Stimulated activated CD4-positive, alpha-beta T cell treated with anti-CD3 and anti-CD28 coated beads, Interleukin-4, amount 100 ng/mL, for 1 hour (primary cell): Measurements from ENCODE around the gene LIMCH1.
"Not testable (repeated sequence)": the region's sequence is repeated elsewhere in the genome, so short reads cannot be mapped to it uniquely, and the experiment has no call there.

ENCODE experiments used
- DNase-seq: peaks from one replicate; pipeline ENCODE4 v3.0.0-alpha.2; 2020

Gene LIMCH1

DNA sequence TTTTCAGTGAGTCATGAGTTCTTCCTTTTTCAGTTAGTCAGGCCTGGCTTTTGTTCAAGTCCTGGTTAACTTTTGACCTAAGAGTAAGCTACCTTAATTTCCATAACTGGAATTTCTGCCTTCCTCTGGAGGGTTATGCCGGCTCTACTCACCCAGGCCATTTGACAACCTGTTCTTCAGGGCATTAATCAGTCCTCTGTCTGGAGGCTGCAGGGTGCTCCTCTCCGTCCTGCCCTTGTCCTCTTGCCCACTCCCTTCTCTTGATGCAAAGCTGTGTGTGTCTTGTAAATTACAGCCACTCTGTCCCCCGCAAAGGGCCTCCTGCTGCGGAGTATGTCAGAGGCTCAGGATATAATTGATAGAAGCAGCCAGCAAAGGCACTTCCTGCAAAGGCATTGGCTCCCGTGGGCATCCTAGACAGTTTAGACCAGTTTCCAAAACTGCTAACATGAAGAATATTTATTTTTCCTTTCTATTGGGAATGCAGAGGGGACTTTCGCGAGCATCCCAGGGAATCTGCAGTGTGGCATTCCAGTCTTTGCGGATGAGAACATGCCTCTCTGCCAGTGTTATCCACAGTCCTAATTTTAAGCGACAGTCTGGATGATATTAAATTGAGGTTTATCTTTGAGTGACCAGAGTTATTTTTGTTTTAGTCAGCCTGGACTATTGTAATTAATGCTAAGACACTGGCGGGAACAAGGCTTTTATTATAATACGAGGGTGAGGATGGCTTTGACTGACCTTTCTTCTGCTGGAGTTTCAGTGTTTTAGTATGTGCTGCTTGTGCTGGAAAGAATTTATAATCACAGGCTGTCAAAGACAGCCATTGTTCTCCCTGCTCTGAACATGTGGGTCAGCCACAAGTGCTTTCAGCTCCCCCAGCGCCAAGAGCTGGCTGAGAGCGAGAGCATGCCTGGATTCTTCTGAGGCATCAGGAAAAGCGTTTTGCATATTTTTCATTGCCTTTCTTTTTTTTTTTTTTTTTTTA is 74.2 kb downstream of the LIMCH1 start:
- DNase-seq: no peak

DNA sequence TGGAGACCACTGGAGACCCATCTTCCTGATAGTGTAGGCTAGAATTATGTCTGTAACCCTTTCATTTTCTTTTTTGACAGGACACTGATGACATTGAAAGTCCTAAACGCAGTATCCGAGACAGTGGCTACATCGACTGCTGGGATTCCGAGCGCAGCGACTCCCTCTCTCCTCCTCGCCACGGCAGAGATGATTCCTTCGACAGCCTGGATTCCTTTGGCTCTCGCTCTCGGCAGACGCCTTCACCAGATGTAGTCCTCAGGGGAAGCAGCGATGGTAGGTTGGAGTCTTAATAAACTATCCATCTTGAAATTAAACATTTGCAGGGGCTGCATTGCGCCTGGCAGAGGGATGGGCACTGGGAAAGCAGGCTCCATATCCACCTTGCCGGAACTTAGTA is 75.4 kb downstream of the LIMCH1 start:
- no peak for DNase-seq

DNA sequence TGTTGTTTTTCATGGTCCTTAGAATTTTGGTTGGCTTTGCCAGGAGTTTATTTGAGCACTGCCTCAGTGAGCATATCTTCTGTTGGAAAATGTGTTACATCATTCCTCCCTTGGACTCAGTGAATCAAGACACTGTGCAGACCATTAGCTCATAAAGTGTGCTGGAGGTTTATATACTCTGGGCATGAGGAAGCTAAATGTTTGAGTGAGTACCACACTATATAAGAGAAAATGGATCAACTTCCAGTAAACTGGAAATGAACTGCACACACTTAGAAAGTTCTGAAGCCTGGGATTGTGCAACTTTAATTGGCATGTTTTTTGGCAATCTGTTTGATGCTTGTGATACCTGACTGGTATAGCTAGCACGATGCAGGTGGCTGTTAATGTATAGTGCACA is 75.9 kb downstream of the LIMCH1 start:
- no peak for DNase-seq

DNA sequence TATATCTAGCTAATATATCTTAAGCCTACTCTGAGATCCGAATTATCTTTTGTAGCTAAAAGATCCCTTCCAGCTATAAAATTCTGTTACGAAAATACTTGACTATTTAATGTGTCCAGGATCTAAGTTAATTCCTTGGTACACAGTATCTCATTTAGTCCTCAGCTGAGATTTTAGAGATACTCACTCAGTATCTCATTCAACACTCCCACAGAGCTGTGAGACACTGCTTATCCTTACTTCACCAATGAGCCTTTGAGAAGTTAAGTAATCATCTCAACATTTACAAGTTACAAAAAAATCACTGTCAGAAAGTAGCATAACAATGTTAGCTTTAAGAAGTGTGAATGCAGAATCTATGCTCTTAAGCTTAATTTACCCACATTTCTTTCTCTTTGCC is 76.6 kb downstream of the LIMCH1 start:
- no peak for DNase-seq

DNA sequence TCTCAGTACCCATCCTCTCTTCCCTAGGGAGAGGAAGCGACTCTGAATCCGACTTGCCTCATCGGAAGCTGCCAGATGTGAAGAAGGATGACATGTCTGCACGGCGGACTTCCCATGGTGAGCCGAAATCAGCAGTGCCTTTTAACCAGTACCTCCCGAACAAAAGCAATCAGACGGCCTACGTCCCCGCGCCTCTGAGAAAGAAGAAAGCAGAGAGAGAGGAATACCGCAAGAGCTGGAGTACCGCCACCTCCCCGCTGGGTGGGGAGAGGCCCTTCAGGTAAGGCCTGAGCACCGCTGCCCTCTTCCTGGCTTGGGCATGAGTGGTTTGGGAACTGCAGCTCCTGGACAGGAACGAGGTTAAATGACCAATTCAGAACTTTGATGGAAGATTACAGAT is 81.2 kb downstream of the LIMCH1 start:
- DNase-seq: no peak

DNA sequence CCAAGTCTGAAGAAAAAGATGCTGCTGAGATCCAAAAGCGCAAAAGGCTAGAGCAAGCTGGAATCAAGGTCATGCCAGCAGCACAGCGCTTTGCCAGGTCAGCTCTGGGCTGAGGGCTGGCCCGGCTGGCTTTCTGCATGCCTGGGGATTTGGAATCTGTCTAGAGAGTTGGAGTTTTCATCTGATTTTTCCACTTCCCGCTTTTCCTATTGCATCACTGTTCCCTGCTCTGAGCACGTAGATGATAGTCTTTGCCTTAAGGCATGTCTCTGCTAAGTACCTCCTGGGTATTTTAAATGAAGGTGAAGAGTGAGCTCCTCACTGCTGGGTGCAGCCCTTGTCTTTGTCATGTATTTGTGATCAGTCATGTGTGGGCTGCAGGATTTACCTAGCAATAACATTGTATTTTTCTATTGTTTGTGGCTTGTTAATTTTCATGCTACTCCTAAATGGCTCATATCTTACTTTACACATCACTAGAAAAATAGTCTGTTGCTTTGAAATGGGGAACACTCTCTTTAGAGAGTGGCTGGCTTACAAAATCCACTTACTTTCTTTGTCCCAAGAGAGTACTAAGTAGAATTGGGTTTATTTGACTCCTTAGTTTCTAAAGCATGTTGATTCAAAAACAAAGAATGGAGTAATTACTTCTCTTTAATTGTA is 82.8 kb downstream of the LIMCH1 start:
- no peak for DNase-seq

DNA sequence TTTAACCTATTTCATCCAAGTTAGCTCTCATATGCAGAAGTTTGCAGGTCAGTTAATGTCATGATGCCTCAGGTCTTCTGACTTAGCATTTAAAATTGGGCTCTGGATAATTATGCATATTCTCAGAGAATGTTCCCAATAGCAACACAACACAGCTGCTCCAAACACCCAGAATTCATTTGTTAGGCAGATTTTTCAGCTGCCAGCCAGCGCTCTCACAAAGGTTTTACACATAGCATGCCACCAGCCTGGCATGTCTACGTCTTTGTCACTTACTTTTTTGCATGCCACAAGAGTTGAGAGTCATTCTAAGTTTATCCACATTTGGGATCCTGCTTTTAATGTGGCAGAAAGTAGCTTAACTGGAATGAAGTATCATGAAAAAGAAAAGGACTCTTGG is 84.8 kb downstream of the LIMCH1 start:
- DNase-seq: no peak

DNA sequence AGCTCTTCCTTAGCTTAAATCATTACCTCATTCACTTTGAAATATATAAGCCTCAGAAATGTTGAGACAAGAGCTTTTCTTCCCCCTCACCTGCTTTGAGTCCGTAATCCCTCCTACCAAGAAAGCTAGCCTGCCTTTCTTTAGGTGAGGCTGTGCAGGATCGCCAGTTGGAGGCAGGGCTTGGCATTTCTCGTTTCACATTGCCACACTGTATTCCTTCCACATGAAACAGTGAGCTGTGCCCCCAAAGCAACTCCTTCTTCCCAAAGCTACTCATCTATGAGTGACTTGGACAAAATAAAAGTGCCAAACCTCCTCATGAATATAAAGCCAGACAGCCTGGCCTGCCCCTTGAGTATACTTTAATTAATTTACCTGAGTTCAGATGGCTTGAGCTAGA is 86.8 kb downstream of the LIMCH1 start:
- no peak for DNase-seq

DNA sequence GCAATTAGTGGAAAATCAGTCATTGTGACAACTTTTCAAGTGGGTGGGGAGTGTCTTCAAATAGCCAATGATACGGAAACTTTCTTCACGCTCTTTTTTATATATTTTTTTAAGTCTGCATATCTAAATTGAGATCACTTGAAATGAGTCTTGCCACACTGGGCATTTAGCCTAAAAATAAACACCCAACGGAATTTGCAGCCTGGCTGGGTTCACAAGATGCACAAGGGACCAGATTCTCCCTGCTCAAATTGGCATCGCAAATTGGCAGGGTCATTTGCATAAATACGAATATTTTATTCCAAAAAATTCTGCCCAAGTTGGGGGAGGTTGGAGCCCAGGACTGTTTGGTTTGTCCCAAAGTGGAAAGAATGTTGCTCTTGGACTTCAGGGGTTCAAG is 87.6 kb downstream of the LIMCH1 start:
- no peak for DNase-seq

DNA sequence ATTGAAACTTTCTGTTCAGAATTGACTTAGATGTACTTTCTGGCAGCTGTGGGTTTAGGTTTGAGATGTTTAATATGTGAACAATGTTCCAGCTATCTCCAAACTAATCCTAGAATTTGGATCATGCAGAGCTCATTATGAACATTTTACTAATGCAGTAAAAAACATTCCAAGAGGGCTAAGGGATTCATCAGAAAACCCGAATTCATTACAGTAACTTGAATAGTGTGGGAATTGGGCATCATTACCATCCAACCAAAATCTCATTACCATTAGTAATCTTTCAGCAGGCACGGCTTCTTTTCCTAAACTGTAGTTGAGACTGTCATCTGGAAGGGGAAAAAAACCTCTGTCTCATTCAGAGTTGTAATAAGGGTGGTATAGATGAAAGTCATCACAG is 91.0 kb downstream of the LIMCH1 start:
- DNase-seq: no peak

DNA sequence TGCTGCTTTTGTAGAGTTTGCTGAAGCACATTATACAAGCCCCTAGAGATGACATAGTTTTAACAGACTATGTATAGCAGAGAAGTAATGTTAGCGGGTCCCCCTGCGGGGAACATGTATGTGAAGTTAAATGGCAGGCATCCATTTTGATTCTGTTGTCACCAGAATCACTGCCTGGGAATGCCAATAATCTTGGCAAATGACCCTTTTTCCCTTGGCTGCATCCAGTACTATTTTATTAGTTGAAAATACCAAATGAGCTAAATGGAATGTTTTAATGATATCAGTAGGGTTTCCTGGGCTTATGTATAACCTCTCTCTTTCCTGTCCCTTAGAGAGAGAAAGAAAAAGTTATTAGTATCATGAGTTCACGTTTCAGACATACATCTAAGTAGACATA is 93.6 kb downstream of the LIMCH1 start:
- DNase-seq: no peak

DNA sequence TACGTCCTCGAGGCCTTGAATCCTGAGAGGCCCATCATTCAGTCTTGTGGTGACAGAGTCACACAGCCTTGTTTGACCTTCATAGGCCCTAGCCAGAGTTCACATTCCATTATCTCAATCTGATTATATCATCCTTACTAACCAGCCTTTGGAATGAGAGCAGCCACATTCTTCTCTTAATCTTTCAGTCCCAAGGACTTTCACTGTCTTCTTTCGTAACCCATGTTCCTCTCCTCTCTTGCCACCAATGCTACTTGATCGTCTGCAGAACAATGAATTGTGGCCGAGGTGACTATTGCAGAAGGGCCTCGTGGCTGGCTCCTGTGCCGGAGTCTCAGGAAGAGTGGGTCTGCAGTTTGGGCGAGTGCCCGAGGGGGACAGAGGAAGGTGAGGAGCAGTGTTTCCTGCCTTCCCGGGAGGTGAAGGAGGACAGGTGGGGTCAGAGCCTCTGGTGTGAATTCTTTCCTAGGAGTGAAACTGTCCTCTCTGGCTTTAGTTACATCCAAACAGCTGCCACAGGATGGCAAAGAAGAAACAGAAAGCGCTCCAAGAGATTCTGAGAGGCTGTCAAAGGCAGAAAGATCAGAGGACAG is 94.6 kb downstream of the LIMCH1 start:
- DNase-seq: no peak

DNA sequence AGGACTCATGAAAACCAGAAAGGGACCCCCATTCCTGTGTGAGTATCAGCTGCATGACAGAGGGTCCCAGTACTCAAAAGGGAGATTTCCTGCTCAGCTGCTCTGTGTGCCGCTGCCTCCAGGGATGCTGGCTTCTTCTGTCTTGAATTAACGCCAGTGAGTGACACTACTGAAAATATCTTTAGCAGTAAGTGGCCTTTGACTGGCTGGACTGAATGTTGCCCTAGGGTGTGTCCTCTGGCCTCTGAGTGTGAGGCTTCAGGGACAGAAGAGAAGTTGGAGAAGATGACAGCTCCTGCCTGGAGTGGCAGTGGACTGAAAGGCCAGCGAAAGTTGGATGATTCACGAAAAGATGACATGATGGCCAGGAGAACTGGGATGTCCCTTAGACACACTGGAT is 95.4 kb downstream of the LIMCH1 start:
- no peak for DNase-seq

DNA sequence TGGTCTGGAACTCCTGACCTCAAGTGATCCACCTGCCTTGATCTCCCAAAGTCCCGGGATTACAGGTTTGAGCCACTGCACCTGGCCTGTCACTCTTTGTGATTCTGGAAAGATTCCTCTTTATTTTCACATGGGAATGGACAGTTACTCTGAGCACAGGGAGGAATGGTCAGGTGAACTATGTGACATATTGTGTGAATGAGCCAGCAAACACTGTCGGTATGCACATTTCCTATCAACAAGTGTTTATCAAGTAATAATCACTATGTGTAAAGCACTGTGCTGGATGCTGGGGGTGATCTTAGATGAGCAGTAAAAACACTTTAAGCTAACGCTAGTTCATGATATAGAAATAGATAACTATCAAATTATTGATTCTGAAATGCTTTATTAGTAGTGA is 97.5 kb downstream of the LIMCH1 start:
- DNase-seq: no peak

DNA sequence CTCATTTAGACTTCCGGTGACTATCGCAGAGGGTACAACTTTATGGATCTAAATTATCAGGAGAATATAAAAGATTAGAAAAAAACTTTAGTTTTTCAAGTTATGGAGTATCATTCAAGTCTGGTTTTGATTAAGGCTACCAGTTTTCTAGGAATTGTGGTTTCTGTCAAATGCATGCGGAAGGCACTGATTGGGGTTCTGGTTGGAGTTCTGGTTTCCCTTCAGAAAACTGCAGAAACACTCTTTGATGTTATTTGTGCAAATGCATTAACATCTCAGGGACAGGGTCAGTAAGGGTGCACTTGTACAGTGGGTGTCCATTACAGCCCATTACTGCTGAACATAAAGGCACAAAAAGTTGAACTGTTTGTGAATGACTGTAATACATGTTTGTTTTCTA is 100.2 kb downstream of the LIMCH1 start:
- no peak for DNase-seq

DNA sequence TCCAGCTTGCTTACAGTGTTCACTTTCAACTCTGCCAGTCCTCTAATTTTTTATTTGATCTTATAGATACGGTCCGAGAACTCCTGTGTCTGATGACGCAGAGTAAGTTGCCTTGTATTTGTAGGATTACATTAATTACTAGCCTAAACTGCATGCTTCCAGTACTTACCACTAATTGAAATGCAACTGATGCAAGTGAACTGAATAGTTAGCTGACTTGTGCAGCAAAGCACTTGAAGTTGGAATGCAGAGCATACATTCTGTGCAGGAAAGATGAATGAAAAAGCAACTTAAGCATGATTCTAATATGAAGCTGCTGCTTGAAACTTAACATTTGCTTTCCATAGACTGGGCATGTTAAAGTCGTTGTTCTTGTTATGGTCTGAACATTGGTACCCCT is 100.9 kb downstream of the LIMCH1 start:
- no peak for DNase-seq

DNA sequence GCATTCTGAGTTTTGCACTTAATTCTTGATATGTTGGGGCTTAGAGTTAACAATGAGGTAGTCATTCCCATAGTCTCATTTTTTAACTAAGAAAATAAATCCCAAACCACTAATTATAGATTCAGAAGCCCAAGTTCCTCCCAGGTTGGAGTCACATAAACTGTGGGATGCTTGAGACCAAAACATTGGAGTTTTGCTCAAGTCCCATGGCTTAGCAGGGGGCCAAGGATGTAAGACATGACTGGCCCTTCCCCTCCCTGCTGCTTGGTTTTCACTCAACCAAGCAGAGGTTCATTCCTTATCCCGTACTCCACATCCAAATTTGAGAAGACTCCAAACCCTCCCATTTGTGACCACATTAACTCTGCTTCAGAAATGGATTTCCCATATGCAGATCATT is 101.3 kb downstream of the LIMCH1 start:
- no peak for DNase-seq

DNA sequence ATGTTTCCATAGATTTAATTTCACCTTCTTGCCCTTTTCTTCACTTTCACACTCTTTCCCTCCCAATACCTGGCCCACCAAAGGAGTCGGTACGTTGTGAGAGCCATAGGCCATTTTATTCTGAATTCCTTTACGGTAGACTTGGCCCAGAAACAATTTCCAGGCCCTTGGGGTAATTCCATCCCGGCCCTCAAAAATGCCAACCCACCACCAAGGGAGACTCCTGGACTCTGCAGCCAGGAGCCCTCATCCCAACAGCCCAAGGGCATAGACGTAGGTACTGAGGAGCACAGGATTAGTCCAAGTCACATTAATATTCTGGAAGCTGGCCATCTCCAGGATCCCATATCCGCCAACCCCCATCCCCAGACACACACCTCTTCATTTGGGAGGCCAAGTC is 102.9 kb downstream of the LIMCH1 start:
- no peak for DNase-seq

DNA sequence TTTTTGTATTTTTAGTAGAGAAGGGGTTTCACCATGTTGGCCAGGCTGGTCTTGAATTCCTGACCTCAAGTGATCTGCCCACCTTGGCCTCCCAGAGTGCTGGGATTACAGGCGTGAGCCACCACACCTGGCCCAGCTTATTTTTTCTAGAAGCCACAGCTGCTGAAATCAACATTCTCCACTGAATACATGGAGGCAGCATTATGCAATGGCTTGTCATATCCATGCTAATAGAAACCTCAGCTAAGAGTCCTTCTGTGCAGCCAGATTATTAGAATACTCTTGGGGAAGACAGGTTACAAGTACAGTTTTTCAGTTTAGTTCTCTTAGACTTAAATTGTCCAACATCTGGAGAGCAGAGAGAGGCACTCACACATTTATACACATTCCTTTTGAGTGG is 104.8 kb downstream of the LIMCH1 start:
- not testable (repeated sequence) for DNase-seq

DNA sequence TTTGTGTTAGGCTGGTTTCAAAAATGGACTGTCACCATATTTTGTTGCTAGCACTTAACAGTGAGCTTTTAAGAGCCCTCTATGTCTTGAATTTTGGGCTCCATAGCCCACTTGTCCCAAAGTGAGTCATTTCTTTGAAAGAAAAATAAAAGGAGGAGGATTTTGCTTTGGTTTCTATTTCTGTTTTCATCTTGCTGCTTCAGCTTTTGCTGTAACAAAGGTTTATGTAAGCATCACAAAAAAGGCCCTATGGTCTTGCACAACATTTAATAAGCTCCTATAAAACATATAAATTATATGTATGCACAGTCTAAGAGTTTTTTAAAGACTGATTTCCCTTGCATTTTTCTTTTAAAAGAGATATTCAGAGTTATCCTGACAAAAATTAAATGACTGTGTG is 105.4 kb downstream of the LIMCH1 start:
- no peak for DNase-seq

DNA sequence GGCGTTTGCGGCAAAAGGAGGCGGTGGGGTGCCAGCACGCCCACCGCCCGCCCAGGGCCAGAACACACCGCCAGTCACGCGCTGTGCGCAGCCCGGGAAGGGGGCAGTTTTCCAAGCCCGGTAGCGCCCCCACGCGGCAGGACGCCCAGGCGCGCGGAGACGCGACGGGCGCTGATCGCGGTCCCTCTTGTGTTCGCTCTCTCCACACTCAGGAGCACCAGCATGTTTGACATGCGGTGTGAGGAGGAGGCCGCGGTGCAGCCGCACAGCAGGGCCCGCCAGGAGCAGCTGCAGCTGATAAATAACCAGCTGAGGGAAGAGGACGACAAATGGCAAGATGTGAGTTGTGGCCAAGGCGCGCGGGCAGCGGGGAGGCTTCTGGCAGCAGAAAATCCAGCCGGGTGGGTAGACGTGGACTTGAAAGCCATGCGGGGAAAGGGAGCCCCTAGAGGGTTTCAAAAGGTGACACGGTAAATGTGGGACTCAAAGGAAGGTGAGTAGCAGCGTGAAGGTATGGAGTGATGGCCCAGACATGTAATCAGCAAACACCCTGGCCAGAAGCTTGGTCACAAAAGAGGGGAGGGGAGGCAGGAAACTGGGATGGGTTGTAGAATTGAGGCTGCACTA is 106.4 kb downstream of the LIMCH1 start:
- peak; percentile 2 for DNase-seq

DNA sequence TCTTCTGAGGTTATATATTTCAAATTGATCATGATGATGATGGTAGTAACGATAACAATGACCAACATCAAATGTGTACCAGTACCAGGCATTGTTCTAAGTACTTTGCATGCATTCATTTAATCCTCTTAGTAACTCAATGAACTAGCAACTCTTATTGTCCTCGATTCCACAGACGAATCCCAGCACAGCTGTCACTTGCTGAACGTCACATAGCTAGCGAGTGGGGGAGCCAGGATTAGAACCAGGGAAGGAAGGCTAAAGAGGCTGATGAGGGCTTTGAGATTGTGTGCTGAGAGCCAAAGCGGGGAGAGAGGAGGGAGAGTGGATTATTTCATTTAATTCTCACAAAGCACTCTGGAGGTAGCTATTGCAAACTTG is 106.9 kb downstream of the LIMCH1 start:
- DNase-seq: no peak

DNA sequence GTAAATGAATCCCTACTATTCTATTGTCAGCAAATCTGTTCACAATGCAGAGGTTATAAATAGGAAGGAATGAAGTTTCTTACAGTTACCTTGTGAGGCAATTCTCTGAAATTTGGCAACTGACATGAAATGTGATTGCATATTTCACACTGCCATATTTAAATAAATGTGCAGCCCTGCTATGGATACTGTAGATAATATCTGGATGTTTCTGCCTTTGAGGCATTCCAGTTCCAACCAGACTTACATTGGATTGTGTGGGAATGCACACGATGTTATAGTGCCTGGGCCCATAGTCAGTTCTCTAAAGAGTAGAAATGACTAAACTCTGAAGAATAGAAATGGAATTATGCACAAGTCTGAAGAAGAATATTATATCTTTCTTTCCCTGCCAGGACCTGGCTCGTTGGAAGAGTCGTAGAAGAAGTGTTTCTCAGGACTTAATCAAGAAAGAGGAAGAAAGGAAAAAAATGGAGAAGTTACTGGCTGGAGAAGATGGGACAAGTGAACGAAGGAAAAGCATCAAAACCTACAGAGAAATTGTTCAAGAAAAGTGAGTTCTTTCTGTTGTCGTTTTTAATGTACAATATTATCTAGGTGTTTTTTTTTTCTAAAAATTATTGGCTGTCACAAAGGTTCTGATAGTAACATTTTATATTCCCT is 107.9 kb downstream of the LIMCH1 start:
- no peak for DNase-seq
